NCI-H146 (cell line): ENCODE data around the gene CD69.
"Not testable (repeated sequence)": the region's sequence is repeated elsewhere in the genome, so short reads cannot be mapped to it uniquely, and the experiment has no call there.

Experiments
- DNase-seq: peaks from one replicate; lab custom pipeline; 2025; lab: John Stamatoyannopoulos, UW

CD69 gene

GRCh38 chr12:9718968-9719367, 41.7 kb downstream of the CD69 start:
- DNase-seq = no peak

- DNase-seq = no peak
These were observed 43.4 kb downstream of the CD69 start for GRCh38 chr12:9717070-9717925.

GRCh38 chr12:9713032-9713558, 47.6 kb downstream of the CD69 start:
- DNase-seq = not testable (repeated sequence)

- DNase-seq = no peak
These were observed 49.0 kb downstream of the CD69 start for GRCh38 chr12:9711664-9712063.

- no peak for DNase-seq
These were observed 49.9 kb downstream of the CD69 start for GRCh38 chr12:9710584-9711375.

- DNase-seq = no peak
These were observed 51.8 kb downstream of the CD69 start for GRCh38 chr12:9708853-9709252.

- DNase-seq = peak; percentile 54
These were observed 52.6 kb downstream of the CD69 start for GRCh38 chr12:9707864-9708808.

- no peak for DNase-seq
These were observed 53.3 kb downstream of the CD69 start for GRCh38 chr12:9707356-9707755.

- no peak for DNase-seq
These were observed 54.5 kb downstream of the CD69 start for GRCh38 chr12:9706086-9706685.

GRCh38 chr12:9704561-9704960, 56.1 kb downstream of the CD69 start:
- DNase-seq = not testable (repeated sequence)
